Activated B cell treated with CpG ODN at 0.5 μM for 24 hours (primary cell): ENCODE results near the gene DZIP1L. TPM values are rescaled to one million over a fixed set of nuclear protein-coding genes. Genes with fewer than 3 reads are reported as not detected.

ENCODE experiments used
- ATAC-seq: fragments of 200-7000 bp; cut with Tn5 transposase; one replicate; pipeline ENCODE4 v1.10.0; 2021; ENCODE audit warnings: low read depth, mild to moderate bottlenecking, moderate library complexity
- CTCF ChIA-PET: fragments of 350-600 bp; sonication (Branson Sonifier 250); formaldehyde crosslinking; loops from one replicate; lab custom pipeline; 2021; ENCODE audit warnings: antibody characterized with exemption; lab: Charles Lee
- POLR2A ChIA-PET: fragments of 350-600 bp; sonication (Branson Sonifier 250); formaldehyde crosslinking; loops from one replicate; lab custom pipeline; 2021; ENCODE audit warnings: antibody characterized with exemption; lab: Charles Lee
- DNase-seq: peaks from one replicate; pipeline ENCODE4 v3.0.0; 2022
- H3K27ac Mint-ChIP-seq: one replicate; pipeline ENCODE4 v1.8.0; 2020; ENCODE audit warnings: mixed read lengths
- H3K27me3 Mint-ChIP-seq: one replicate; pipeline ENCODE4 v1.8.0; 2021; ENCODE audit warnings: mixed read lengths
- H3K36me3 Mint-ChIP-seq: one replicate; pipeline ENCODE4 v1.8.0; 2021; ENCODE audit warnings: low read depth, mixed read lengths
- H3K4me1 Mint-ChIP-seq: one replicate; pipeline ENCODE4 v1.8.0; 2021; ENCODE audit warnings: mixed read lengths
- H3K4me3 Mint-ChIP-seq: one replicate; pipeline ENCODE4 v1.8.0; 2020; ENCODE audit warnings: mild to moderate bottlenecking, mixed read lengths
- H3K9me3 Mint-ChIP-seq: one replicate; pipeline ENCODE4 v1.8.0; 2020; ENCODE audit warnings: mixed read lengths
- intact Hi-C: fragments of 100-400 bp; cut with micrococcal nuclease; formaldehyde crosslinking; loops from one replicate; pipeline ENCODE4 v1.15.1; 2024
- total RNA-seq: library from RNA; stranded (reverse); gene quantifications from 2 replicates; pipeline ENCODE4 v1.2.3, GENCODE V29; 2022
- TF ChIP-seq, protein P1 (sequence below): fragments of 200-600 bp; IDR thresholded peaks from one replicate; pipeline ENCODE4 v1.8.0; 2022; ENCODE audit warnings: antibody characterized with exemption, mild to moderate bottlenecking

Gene DZIP1L
- total RNA-seq, 1 donor from 2014 or later: not detected

DNA sequence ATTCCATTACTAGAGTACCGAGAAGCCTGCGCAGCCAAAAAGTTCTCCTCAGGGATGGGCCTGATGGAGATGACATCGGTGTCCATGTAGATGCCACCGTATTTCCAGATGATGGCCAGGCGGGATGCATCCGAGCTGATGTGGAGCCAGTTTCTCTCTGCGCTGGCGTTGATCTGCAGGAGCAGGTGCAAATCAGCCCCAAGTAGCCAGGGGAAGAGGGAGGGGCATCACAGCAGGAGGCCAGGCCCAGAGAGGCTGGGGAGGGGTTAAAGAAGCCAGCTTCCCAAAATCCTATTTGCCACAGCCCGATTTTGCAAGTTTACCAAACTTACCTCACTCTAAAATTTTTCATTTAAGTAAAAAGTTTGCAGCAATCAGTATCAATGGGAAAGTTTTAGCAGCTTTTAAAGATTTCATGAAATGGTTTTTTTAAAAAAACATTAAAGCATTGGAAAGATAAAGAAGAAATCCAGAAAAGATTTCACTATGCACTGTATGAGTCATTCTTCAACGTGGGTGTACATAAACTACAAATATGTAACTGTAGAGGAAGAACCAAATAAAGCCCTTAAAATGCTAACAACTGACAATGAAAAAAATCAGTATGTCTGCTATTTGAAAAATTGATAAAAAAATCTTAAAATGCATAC, 9.4 kb upstream of the DZIP1L start:
- ChIA-PET POLR2A (no interaction called here), CTCF (no interaction called here)
- intact Hi-C loops: no loop called here
- Mint-ChIP-seq H3K27me3 (peaks cover 19% of the 10 kb centered on the region), H3K4me1 (no peaks in the 10 kb centered on the region), H3K36me3 (no peaks in the 10 kb centered on the region), H3K4me3 (no peak overlapping the region), H3K9me3 (peaks cover 6% of the 10 kb centered on the region), H3K27ac (no peak overlapping the region)
- DNase-seq (no peak), ATAC-seq (no peak)
- TF ChIP-seq, protein P1, sequence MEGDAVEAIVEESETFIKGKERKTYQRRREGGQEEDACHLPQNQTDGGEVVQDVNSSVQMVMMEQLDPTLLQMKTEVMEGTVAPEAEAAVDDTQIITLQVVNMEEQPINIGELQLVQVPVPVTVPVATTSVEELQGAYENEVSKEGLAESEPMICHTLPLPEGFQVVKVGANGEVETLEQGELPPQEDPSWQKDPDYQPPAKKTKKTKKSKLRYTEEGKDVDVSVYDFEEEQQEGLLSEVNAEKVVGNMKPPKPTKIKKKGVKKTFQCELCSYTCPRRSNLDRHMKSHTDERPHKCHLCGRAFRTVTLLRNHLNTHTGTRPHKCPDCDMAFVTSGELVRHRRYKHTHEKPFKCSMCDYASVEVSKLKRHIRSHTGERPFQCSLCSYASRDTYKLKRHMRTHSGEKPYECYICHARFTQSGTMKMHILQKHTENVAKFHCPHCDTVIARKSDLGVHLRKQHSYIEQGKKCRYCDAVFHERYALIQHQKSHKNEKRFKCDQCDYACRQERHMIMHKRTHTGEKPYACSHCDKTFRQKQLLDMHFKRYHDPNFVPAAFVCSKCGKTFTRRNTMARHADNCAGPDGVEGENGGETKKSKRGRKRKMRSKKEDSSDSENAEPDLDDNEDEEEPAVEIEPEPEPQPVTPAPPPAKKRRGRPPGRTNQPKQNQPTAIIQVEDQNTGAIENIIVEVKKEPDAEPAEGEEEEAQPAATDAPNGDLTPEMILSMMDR: no peak

DNA sequence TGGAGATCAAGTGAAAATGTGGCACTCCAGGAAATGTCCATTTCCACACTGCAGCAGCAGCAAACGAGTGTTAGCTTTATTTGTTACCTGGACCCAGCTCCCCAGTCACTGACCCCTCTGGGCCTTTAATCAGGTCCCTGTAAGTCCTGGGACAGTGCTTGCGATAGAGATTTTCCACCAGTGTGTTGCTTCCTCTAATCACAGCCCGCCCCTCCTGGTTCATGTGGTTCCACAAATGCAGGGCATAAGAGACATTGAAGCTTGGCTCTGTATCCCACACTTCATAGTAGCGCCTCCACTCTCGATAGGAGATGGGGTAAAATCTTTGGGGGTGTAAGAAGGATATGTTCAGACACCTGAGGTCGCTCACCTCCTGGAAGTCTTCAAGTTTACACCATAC, 8.8 kb upstream of the DZIP1L start:
- no peaks in the 10 kb centered on the region for H3K4me1 Mint-ChIP-seq
- TF ChIP-seq, protein P1: no peak
- intact Hi-C loops: no loop called here
- H3K9me3 Mint-ChIP-seq: peaks cover 6% of the 10 kb centered on the region
- H3K27ac Mint-ChIP-seq: no peak overlapping the region
- peaks cover 19% of the 10 kb centered on the region for H3K27me3 Mint-ChIP-seq
- CTCF ChIA-PET: no interaction called here
- no peak for DNase-seq
- H3K36me3 Mint-ChIP-seq: no peaks in the 10 kb centered on the region
- no peak for ATAC-seq
- H3K4me3 Mint-ChIP-seq: no peak overlapping the region
- POLR2A ChIA-PET: no interaction called here

DNA sequence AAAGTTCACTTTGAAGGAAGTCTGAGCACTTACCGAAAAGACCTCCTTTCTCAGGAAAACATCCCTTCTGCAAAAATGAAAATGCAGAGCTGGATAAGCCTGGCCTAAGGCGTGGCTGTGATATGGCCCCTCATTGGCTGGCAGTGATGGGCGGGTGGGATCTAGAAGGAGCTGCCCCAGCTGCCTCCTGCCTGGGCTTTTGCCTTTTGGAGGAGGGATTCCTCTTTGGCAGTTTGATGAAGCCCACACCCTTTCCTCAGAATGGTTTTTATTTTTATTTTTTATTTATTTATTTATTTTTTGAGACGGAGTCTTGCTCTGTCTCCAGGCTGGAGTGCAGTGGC, 4.0 kb upstream of the DZIP1L start:
- no peaks in the 10 kb centered on the region for H3K36me3 Mint-ChIP-seq
- ChIA-PET CTCF (interaction anchor here (0.8 to 2.7 kb wide), 6 partner anchors 8 to 52 kb away, joined by 3 to 12 read pairs (median 4); no protein-coding TSS in a partner anchor), POLR2A (no interaction called here)
- H3K27me3 Mint-ChIP-seq: peaks cover 38% of the 10 kb centered on the region
- H3K27ac Mint-ChIP-seq: no peak overlapping the region
- no peak for DNase-seq
- peaks cover 9% of the 10 kb centered on the region for H3K4me1 Mint-ChIP-seq
- no peak overlapping the region for H3K4me3 Mint-ChIP-seq
- H3K9me3 Mint-ChIP-seq: peaks cover 6% of the 10 kb centered on the region
- intact Hi-C loops: loop anchor here (1.0 kb wide), 1 partner anchor 51 kb away; no protein-coding TSS in a partner anchor
- TF ChIP-seq, protein P1: no peak
- ATAC-seq: no peak

DNA sequence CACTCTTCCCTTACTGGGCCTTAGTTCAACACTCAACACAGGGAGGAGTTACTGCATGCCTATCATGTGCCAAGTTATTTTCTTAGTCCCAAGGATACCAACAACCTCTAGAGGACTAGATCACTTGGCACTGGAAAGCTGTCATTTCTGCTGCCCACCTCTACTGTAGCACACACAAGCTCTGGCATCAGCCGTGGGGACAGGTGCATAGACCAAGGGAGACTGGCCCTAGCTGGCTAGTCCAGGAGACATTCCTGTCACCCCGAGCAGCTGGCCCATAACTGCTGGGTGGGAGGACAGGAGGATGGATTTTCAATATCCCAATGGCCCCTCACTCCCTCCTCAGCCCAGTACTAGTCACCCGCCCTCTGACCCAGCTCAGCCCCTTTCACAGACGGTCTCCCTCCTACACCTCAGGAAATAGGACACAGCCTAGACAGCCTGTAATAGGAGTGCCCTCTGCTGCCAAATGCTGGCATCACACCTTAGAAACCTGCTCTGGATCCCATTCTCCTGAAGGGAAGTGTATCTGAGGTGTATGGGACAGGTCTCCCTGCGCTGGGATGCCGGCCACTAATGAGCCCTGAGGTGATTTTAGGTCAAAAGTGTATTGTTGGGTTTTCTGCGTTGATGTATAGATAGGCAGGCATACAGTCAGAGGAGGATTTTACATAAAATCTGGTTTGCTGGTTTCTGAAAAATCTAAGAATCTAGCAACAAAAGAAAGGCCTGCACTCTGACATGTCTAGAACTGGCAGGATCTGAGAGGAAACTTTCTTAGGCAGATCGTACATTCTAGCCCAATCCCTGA, 3.4 kb upstream of the DZIP1L start:
- peaks cover 4% of the 10 kb centered on the region for H3K9me3 Mint-ChIP-seq
- POLR2A ChIA-PET: no interaction called here
- ATAC-seq (peak; percentile 76), DNase-seq (peak; percentile 26)
- intact Hi-C loops: loop anchor here (1.0 kb wide), 1 partner anchor 51 kb away; no protein-coding TSS in a partner anchor
- H3K27me3 Mint-ChIP-seq: peaks cover 39% of the 10 kb centered on the region
- H3K27ac Mint-ChIP-seq: no peak overlapping the region
- no peak overlapping the region for H3K4me3 Mint-ChIP-seq
- CTCF ChIA-PET: interaction anchor here (0.8 to 2.7 kb wide), 8 partner anchors 9 to 52 kb away, joined by 3 to 12 read pairs (median 4); no protein-coding TSS in a partner anchor
- TF ChIP-seq, protein P1: no peak
- H3K36me3 Mint-ChIP-seq: no peaks in the 10 kb centered on the region
- peaks cover 9% of the 10 kb centered on the region for H3K4me1 Mint-ChIP-seq

DNA sequence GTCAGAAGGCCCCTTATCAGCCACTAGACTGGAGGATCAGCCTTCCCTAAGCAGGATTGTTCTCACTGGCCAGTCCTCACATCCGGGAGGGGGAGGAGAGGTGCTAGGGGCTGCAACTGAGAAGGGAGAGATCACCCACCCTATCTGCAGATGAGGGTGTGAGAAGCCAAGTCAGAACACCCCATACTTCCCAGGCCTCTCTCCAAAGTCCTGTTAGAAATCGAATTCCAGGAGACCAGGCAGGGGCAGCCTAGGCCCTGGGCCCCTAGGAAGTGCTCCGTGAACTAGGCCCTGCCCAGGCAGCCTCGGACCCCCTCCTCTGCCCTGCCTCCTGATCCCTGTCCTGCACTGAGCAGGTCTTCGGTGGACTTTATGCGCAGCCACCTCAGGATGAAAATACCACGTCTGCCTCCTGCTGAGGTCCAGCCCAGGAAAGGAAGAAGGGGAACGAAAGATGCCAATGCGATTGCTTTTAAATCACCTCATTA, 933 bp downstream of the DZIP1L start:
- DNase-seq: no peak
- intact Hi-C loops: no loop called here
- no peak overlapping the region for H3K27ac Mint-ChIP-seq
- peak overlapping the region; percentile 46 for H3K4me3 Mint-ChIP-seq
- H3K27me3 Mint-ChIP-seq: peaks cover 46% of the 10 kb centered on the region
- ATAC-seq: no peak
- ChIA-PET POLR2A (no interaction called here), CTCF (no interaction called here)
- TF ChIP-seq, protein P1: no peak
- H3K4me1 Mint-ChIP-seq: peaks cover 9% of the 10 kb centered on the region
- H3K9me3 Mint-ChIP-seq: no peaks in the 10 kb centered on the region
- no peaks in the 10 kb centered on the region for H3K36me3 Mint-ChIP-seq
